DND-41 (cell line): ENCODE data around the gene CTDP1.

Source experiments
- EZH2 ChIP-seq: IDR thresholded peaks from 3 replicates; pipeline ENCODE4 v1.6.1; 2012; ENCODE audit warnings: borderline replicate concordance, low read depth, mild to moderate bottlenecking, moderate library complexity, low read length, inconsistent platforms; ENCODE audit not compliant: severe bottlenecking
- TF ChIP-seq, protein P1 (sequence below): IDR thresholded peaks from 2 replicates; pipeline ENCODE4 v1.5.1; 2012; ENCODE audit warnings: borderline replicate concordance, low read length, moderate library complexity, mild to moderate bottlenecking; ENCODE audit not compliant: poor library complexity, severe bottlenecking; ENCODE audit errors: extremely low read depth

DNA sequence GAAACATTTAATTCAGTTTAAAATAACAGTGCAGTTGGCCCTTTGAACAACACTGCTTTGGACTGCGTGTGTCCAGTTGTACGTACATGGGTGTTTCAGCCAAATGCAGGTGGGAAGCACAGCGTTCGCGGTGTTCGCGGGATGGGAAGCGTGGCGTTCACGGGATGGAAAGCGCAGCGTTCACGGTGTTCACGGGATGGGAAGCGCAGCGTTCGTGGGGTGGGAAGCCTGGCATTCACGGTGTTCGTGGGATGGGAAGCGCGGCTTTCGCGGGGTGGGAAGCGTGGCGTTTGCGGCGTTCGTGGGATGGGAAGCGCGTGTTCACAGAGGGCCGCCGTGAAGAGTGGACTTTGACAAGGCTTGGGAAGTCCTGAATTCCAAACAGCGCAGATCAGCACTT lies 47.6 kb downstream of the CTDP1 start:
- TF ChIP-seq, protein P1, sequence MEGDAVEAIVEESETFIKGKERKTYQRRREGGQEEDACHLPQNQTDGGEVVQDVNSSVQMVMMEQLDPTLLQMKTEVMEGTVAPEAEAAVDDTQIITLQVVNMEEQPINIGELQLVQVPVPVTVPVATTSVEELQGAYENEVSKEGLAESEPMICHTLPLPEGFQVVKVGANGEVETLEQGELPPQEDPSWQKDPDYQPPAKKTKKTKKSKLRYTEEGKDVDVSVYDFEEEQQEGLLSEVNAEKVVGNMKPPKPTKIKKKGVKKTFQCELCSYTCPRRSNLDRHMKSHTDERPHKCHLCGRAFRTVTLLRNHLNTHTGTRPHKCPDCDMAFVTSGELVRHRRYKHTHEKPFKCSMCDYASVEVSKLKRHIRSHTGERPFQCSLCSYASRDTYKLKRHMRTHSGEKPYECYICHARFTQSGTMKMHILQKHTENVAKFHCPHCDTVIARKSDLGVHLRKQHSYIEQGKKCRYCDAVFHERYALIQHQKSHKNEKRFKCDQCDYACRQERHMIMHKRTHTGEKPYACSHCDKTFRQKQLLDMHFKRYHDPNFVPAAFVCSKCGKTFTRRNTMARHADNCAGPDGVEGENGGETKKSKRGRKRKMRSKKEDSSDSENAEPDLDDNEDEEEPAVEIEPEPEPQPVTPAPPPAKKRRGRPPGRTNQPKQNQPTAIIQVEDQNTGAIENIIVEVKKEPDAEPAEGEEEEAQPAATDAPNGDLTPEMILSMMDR, result no peak
- TF ChIP-seq EZH2, result no peak
